IMR-90 (cell line): ENCODE data around the gene RPN2. TPM values are rescaled to one million over a fixed set of nuclear protein-coding genes. Genes with fewer than 3 reads are reported as not detected.

Experiments
- ATAC-seq: fragments of 200-7000 bp; cut with Tn5 transposase; 2 replicates; pipeline ENCODE4 v1.9.1; 2020; ENCODE audit warnings: low read depth, mild to moderate bottlenecking, moderate library complexity
- BruUV-seq: library from RNA; stranded (reverse); fragments of 400-500 nt; replicated peaks from 2 replicates; lab custom pipeline; 2021; lab: Mats Ljungman, UMichigan
- CTCF ChIA-PET: fragments of 300-600 bp; formaldehyde crosslinking; extraction: SDS; loops from one replicate; lab custom pipeline; 2021; ENCODE audit warnings: antibody characterized with exemption; lab: Yijun Ruan, JAX
- POLR2A ChIA-PET: fragments of 300-600 bp; sonication (Branson Sonifier 250); formaldehyde crosslinking; loops from one replicate; lab custom pipeline; 2022; ENCODE audit warnings: antibody characterized with exemption; ENCODE audit not compliant: unreplicated experiment; lab: Charles Lee
- DNase-seq: peaks from one replicate; pipeline ENCODE4 v3.0.0; 2013
- H2AFZ ChIP-seq: replicated peaks from 2 replicates; pipeline ENCODE3; 2013; ENCODE audit warnings: low read length, mild to moderate bottlenecking; ENCODE audit not compliant: poor library complexity
- H2AK5ac ChIP-seq: 2 replicates; pipeline ENCODE4 v1.6.1; 2013; ENCODE audit warnings: low read depth, low read length, inconsistent platforms
- H2AK9ac ChIP-seq: replicated peaks from 2 replicates; pipeline ENCODE3; 2013; ENCODE audit warnings: mild to moderate bottlenecking, low read depth, low read length, moderate library complexity; ENCODE audit not compliant: poor library complexity
- H2BK120ac ChIP-seq: 2 replicates; pipeline ENCODE4 v1.6.1; 2013; ENCODE audit warnings: low read depth, low read length, inconsistent platforms
- H2BK15ac ChIP-seq: 3 replicates; pipeline ENCODE4 v1.6.1; 2013; ENCODE audit warnings: low read depth, low read length, inconsistent platforms
- H2BK20ac ChIP-seq: 2 replicates; pipeline ENCODE4 v1.6.1; 2013; ENCODE audit warnings: low read depth, mild to moderate bottlenecking, inconsistent platforms, low read length, moderate library complexity
- H2BK5ac ChIP-seq: 2 replicates; pipeline ENCODE4 v1.6.1; 2013; ENCODE audit warnings: mild to moderate bottlenecking, low read depth, low read length, inconsistent platforms; ENCODE audit not compliant: poor library complexity, severe bottlenecking
- H3K14ac ChIP-seq: replicated peaks from 2 replicates; pipeline ENCODE4 v1.6.1; 2013; ENCODE audit warnings: low read depth, low read length, inconsistent platforms
- H3K18ac ChIP-seq: 2 replicates; pipeline ENCODE4 v1.6.1; 2013; ENCODE audit warnings: low read depth, low read length, control low read depth
- H3K23ac ChIP-seq: 2 replicates; pipeline ENCODE4 v1.6.1; 2013; ENCODE audit warnings: low read depth, low read length, inconsistent platforms
- H3K27ac ChIP-seq: 2 replicates; pipeline ENCODE4 v1.5.1; 2013; ENCODE audit warnings: mild to moderate bottlenecking, control low read depth, low read length; ENCODE audit not compliant: insufficient read depth
- H3K27me3 ChIP-seq: 2 replicates; pipeline ENCODE4 v1.6.1; 2013; ENCODE audit warnings: low read length; ENCODE audit not compliant: control insufficient read depth, insufficient read depth
- H3K36me3 ChIP-seq: 2 replicates; pipeline ENCODE4 v1.6.1; 2013; ENCODE audit warnings: low read length, mixed read lengths; ENCODE audit not compliant: control insufficient read depth, insufficient read depth
- H3K4ac ChIP-seq: 2 replicates; pipeline ENCODE4 v1.6.1; 2013; ENCODE audit warnings: low read depth, low read length, inconsistent platforms
- H3K4me1 ChIP-seq: 2 replicates; pipeline ENCODE4 v1.6.1; 2013; ENCODE audit warnings: low read length, mixed read lengths; ENCODE audit not compliant: control insufficient read depth, insufficient read depth
- H3K4me2 ChIP-seq: 2 replicates; pipeline ENCODE4 v1.6.1; 2013; ENCODE audit warnings: low read depth, mild to moderate bottlenecking, control low read depth, low read length, moderate library complexity
- H3K4me3 ChIP-seq: 2 replicates; pipeline ENCODE4 v1.5.1; 2013; ENCODE audit warnings: low read depth, mild to moderate bottlenecking, control low read depth, low read length, moderate library complexity; ENCODE audit not compliant: insufficient read depth
- H3K56ac ChIP-seq: 2 replicates; pipeline ENCODE4 v1.6.1; 2013; ENCODE audit warnings: low read length, inconsistent platforms; ENCODE audit not compliant: insufficient read depth; ENCODE audit errors: extremely low read depth
- H3K79me1 ChIP-seq, 2 experiments: 2 replicates each; pipeline ENCODE4 v1.6.1; 2013; ENCODE audit warnings: low read length in 2 of 2, inconsistent platforms in 1 of 2, low read depth in 1 of 2
- H3K9ac ChIP-seq: 2 replicates; pipeline ENCODE4 v1.6.1; 2013; ENCODE audit warnings: low read depth, low read length, control low read depth
- H3K9me1 ChIP-seq: 2 replicates; pipeline ENCODE4 v1.6.1; 2013; ENCODE audit warnings: low read length, inconsistent platforms; ENCODE audit not compliant: insufficient read depth
- H3K9me3 ChIP-seq: 2 replicates; pipeline ENCODE4 v1.6.1; 2013; ENCODE audit warnings: low read length; ENCODE audit not compliant: control insufficient read depth, insufficient read depth
- H4K20me1 ChIP-seq: 2 replicates; pipeline ENCODE4 v1.6.1; 2013; ENCODE audit warnings: low read length, inconsistent platforms; ENCODE audit not compliant: insufficient read depth
- H4K5ac ChIP-seq: 2 replicates; pipeline ENCODE4 v1.6.1; 2013; ENCODE audit warnings: mild to moderate bottlenecking, low read depth, low read length, control low read depth
- H4K8ac ChIP-seq, 2 experiments: 2 replicates each; pipeline ENCODE4 v1.6.1; 2013; ENCODE audit warnings: low read depth in 2 of 2, low read length in 2 of 2, control low read depth in 1 of 2, inconsistent platforms in 1 of 2
- H4K91ac ChIP-seq: 2 replicates; pipeline ENCODE4 v1.6.1; 2013; ENCODE audit warnings: low read depth, low read length, inconsistent platforms; ENCODE audit not compliant: insufficient read depth
- BHLHE40 ChIP-seq: fragments of 150-350 bp; IDR thresholded peaks from 2 replicates; pipeline ENCODE4 v1.6.1; 2016; ENCODE audit warnings: mild to moderate bottlenecking, low read depth, low read length
- CHD1 ChIP-seq: IDR thresholded peaks from 2 replicates; pipeline ENCODE4 v1.6.1; 2012; ENCODE audit warnings: low read depth, low read length, improper control_type of control experiment
- FOS ChIP-seq: fragments of 150-350 bp; IDR thresholded peaks from 2 replicates; pipeline ENCODE4 v1.6.1; 2016; ENCODE audit warnings: low read depth, low read length
- MAZ ChIP-seq: IDR thresholded peaks from 2 replicates; pipeline ENCODE4 v1.6.1; 2012; ENCODE audit warnings: low read depth, mild to moderate bottlenecking, low read length, improper control_type of control experiment, moderate library complexity, borderline replicate concordance
- MXI1 ChIP-seq: IDR thresholded peaks from 2 replicates; pipeline ENCODE4 v1.6.1; 2012; ENCODE audit warnings: low read depth, mild to moderate bottlenecking, low read length, moderate library complexity, borderline replicate concordance
- NFE2L2 ChIP-seq: fragments of 150-350 bp; IDR thresholded peaks from 2 replicates; pipeline ENCODE4 v1.6.1; 2016; ENCODE audit warnings: low read depth, mild to moderate bottlenecking, low read length
- POLR2A ChIP-seq: IDR thresholded peaks from 2 replicates; pipeline ENCODE4 v1.6.1; 2012; ENCODE audit warnings: mild to moderate bottlenecking, low read depth, low read length
- RAD21 ChIP-seq: IDR thresholded peaks from 2 replicates; pipeline ENCODE4 v1.6.1; 2012; ENCODE audit warnings: low read length, improper control_type of control experiment
- RCOR1 ChIP-seq: IDR thresholded peaks from 2 replicates; pipeline ENCODE4 v1.6.1; 2012; ENCODE audit warnings: mild to moderate bottlenecking, low read length, improper control_type of control experiment; ENCODE audit not compliant: insufficient replicate concordance
- RFX5 ChIP-seq: IDR thresholded peaks from 2 replicates; pipeline ENCODE4 v1.8.0; 2012; ENCODE audit warnings: low read depth, mild to moderate bottlenecking, low read length, moderate library complexity
- SMC3 ChIP-seq: fragments of 150-350 bp; IDR thresholded peaks from 2 replicates; pipeline ENCODE4 v1.6.1; 2016; ENCODE audit warnings: low read depth, mild to moderate bottlenecking, antibody characterized with exemption, low read length, moderate library complexity
- WGBS, 2 experiments: methylation state at CpG; one replicate each; pipeline versions ENCODE4 v1.1.5 to v1.1.7; 2013; ENCODE audit warnings: missing lambda C conversion rate in 2 of 2; ENCODE audit not compliant: insufficient read length in 1 of 2; ENCODE audit errors: extremely low coverage in 2 of 2; 5-methylcytosine and 5-hydroxymethylcytosine counted together
- dilution Hi-C: fragments of 300-500 bp; cut with HindIII; formaldehyde crosslinking; loops from one replicate; pipeline ENCODE4 v1.14.3; 2018; ENCODE audit warnings: low sequenced_read_pairs; ENCODE audit not compliant: unreplicated experiment
- in situ Hi-C: fragments of 300-500 bp; cut with MboI; formaldehyde crosslinking; loops from 3 replicates; pipeline ENCODE4 v1.14.3; 2019; ENCODE audit warnings: low sequenced_read_pairs, inconsistent platforms, mixed read lengths
- intact Hi-C: fragments of 100-400 bp; cut with micrococcal nuclease; formaldehyde crosslinking; loops from 2 replicates; pipeline ENCODE4 v1.10.0; 2022
- polyA plus RNA-seq, 3 experiments: library from polyadenylated mRNA; depleted of rRNA; stranded (reverse); fragments of >200 nt; gene quantifications; 2 replicates each; pipeline ENCODE4 v1.2.3, GENCODE V29; 2012; ENCODE audit warnings: low replicate concordance in 1 of 3
- total RNA-seq: library from RNA; depleted of rRNA; stranded (reverse); fragments of >200 nt; gene quantifications from 2 replicates; pipeline ENCODE4 v1.2.3, GENCODE V29; 2012
- TF ChIP-seq, protein P1 (sequence below): fragments of 150-350 bp; IDR thresholded peaks from 2 replicates; pipeline ENCODE4 v1.6.1; 2016; ENCODE audit warnings: low read depth, mild to moderate bottlenecking, low read length, moderate library complexity, borderline replicate concordance
- TF ChIP-seq, protein P2 (sequence below): fragments of 150-350 bp; IDR thresholded peaks from 2 replicates; pipeline ENCODE4 v1.6.1; 2017; ENCODE audit warnings: mild to moderate bottlenecking, antibody characterized with exemption, low read length, low read depth

RPN2 gene
- total and polyA plus RNA-seq, 2 of the 4 experiments (the other 2 are of a cell fraction) = 305 to 481 TPM

DNA sequence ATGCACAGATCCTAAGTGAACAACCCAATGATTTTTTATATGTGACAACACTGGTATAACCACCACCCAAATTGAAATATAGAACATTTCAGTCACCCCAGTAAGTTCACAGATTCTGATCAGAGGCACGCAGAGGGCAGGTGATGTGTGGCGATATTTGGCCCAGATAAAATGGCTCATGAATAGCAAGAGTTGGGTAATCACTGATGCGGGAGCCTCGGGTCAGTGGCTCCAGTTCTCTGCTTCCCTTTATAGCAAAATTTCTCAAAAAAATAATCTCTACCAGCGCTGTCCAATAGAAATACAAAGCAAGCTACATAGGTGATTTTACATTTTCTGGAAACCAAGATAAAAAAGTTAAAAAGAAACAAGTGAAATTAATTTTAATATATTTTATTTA lies 67.6 kb downstream of the RPN2 start:
- Histone ChIP-seq H3K4me2 (no peak overlapping the region), H3K79me1 (no peaks in the 10 kb centered on the region), H2AK5ac (no peak overlapping the region), H3K9me3 (no peaks in the 10 kb centered on the region), H3K27ac (no peak overlapping the region), H4K20me1 (no peaks in the 10 kb centered on the region), H3K18ac (no peak overlapping the region), H3K14ac (no peak overlapping the region), H3K23ac (no peak overlapping the region), H3K4ac (no peak overlapping the region), H3K56ac (no peak overlapping the region), H2AFZ (no peak overlapping the region), H2BK120ac (no peak overlapping the region), H3K36me3 (peaks cover 19% of the 10 kb centered on the region), H3K4me1 (peaks cover 1% of the 10 kb centered on the region; the same call in 1 of the 2 replicates), H2BK20ac (no peak overlapping the region), H2BK15ac (no peak overlapping the region), H3K9me1 (no peaks in the 10 kb centered on the region; the same call in 1 of the 2 replicates), H4K91ac (no peak overlapping the region), H2BK5ac (no peak overlapping the region), H4K8ac (no peak overlapping the region), H3K4me3 (no peak overlapping the region), H4K5ac (no peak overlapping the region), H2AK9ac (no peak overlapping the region), H3K9ac (no peak overlapping the region), H3K27me3 (peaks cover 3% of the 10 kb centered on the region; the same call in 1 of the 2 replicates)
- intact Hi-C loops (no loop called here), in situ Hi-C loops (no loop called here), dilution Hi-C loops (no loop called here)
- no TSS peak for BruUV-seq
- CTCF ChIA-PET = no interaction called here
- no peak for DNase-seq
- TF ChIP-seq NFE2L2 (no peak), MXI1 (no peak), RAD21 (no peak), FOS (no peak), RCOR1 (no peak), MAZ (no peak), RFX5 (no peak), SMC3 (no peak), BHLHE40 (no peak), CHD1 (no peak), POLR2A (no peak)
- TF ChIP-seq, protein P1, sequence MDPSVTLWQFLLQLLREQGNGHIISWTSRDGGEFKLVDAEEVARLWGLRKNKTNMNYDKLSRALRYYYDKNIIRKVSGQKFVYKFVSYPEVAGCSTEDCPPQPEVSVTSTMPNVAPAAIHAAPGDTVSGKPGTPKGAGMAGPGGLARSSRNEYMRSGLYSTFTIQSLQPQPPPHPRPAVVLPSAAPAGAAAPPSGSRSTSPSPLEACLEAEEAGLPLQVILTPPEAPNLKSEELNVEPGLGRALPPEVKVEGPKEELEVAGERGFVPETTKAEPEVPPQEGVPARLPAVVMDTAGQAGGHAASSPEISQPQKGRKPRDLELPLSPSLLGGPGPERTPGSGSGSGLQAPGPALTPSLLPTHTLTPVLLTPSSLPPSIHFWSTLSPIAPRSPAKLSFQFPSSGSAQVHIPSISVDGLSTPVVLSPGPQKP = no peak
- TF ChIP-seq, protein P2, sequence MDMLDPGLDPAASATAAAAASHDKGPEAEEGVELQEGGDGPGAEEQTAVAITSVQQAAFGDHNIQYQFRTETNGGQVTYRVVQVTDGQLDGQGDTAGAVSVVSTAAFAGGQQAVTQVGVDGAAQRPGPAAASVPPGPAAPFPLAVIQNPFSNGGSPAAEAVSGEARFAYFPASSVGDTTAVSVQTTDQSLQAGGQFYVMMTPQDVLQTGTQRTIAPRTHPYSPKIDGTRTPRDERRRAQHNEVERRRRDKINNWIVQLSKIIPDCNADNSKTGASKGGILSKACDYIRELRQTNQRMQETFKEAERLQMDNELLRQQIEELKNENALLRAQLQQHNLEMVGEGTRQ = no peak
- ATAC-seq = no peak
- no CpG with 5 or more reads among the region's 5 CpGs for WGBS, 2 experiments
- POLR2A ChIA-PET = no interaction called here
